GM23338 (cell line): ENCODE measurements around the gene PCSK1N.

Source experiments
- CREB1 ChIP-seq: fragments of 250-450 bp; sonication (Bioruptor Pico); IDR thresholded peaks from 2 replicates; pipeline ENCODE4 v1.5.0; 2020; ENCODE audit warnings: low read depth, mild to moderate bottlenecking, moderate library complexity
- CTCF ChIP-seq, 2 experiments: fragments of 200-600 bp in 1 of 2; sonication (generic) in 1 of 2; conservative IDR thresholded peaks; 2 replicates each; pipeline versions ENCODE4 v1.5.1 to v1.6.1; 2016 to 2017; ENCODE audit warnings: antibody characterized with exemption in 2 of 2, low read depth in 2 of 2, mild to moderate bottlenecking in 2 of 2, moderate library complexity in 1 of 2
- ETS1 ChIP-seq: IDR thresholded peaks from 2 replicates; pipeline ENCODE4 v1.6.1; 2016; ENCODE audit warnings: antibody characterized with exemption
- EZH2 ChIP-seq: fragments of 200-600 bp; sonication (generic); IDR thresholded peaks from one replicate; pipeline ENCODE4 v1.8.0; 2017; ENCODE audit warnings: antibody characterized with exemption, mild to moderate bottlenecking, low read depth; ENCODE audit not compliant: unreplicated experiment
- EZH2phosphoT487 ChIP-seq: fragments of 200-600 bp; sonication (generic); IDR thresholded peaks from one replicate; pipeline ENCODE4 v1.8.1; 2018; ENCODE audit warnings: antibody characterized with exemption; ENCODE audit not compliant: unreplicated experiment
- JUNB ChIP-seq: IDR thresholded peaks from one replicate; pipeline ENCODE4 v1.6.1; 2016; ENCODE audit warnings: antibody characterized with exemption; ENCODE audit not compliant: unreplicated experiment
- NANOG ChIP-seq: IDR thresholded peaks from 2 replicates; pipeline ENCODE4 v1.6.1; 2016; ENCODE audit warnings: antibody characterized with exemption, borderline replicate concordance
- POLR2AphosphoS5 ChIP-seq: IDR thresholded peaks from 2 replicates; pipeline ENCODE4 v1.6.1; 2016; ENCODE audit warnings: antibody characterized with exemption, low read depth
- REST ChIP-seq: IDR thresholded peaks from one replicate; pipeline ENCODE4 v1.6.1; 2018; ENCODE audit warnings: antibody characterized with exemption; ENCODE audit not compliant: unreplicated experiment
- ZNF114 ChIP-seq: fragments of 250-450 bp; sonication (Bioruptor Pico); IDR thresholded peaks from 2 replicates; pipeline ENCODE4 v1.5.0; 2020; ENCODE audit warnings: mild to moderate bottlenecking, moderate library complexity
- ZNF331 ChIP-seq: fragments of 250-450 bp; sonication (Bioruptor Pico); IDR thresholded peaks from 2 replicates; pipeline ENCODE4 v1.5.0; 2020; ENCODE audit warnings: low read depth, mild to moderate bottlenecking, moderate library complexity
- ZNF462 ChIP-seq: fragments of 250-450 bp; sonication (Bioruptor Pico); IDR thresholded peaks from 2 replicates; pipeline ENCODE4 v1.5.0; 2020; ENCODE audit warnings: mild to moderate bottlenecking, moderate library complexity

- TF ChIP-seq ZNF114 (CRISPR knock-in tag) (no peak), REST (no peak), CTCF (conservative IDR thresholded peaks at IDR 0.05; ENCODE audit: low read depth in 2 of 2) (no peak), EZH2 (no peak), JUNB (no peak), POLR2AphosphoS5 (no peak), EZH2phosphoT487 (no peak), ETS1 (no peak), NANOG (no peak), ZNF462 (no peak), ZNF331 (CRISPR knock-in tag) (no peak), CREB1 (CRISPR knock-in tag) (no peak)
Observed at GRCh38 chrX:48787505-48788443, 47.6 kb downstream of the PCSK1N start.
